Tibial artery (tissue), 4 donors: ENCODE results near the gene ITPK1.
A peak's percentile ranks its signal among the peaks of the same experiment; 100 is the strongest.

Experiments
- DNase-seq, 2 donors: peaks; one replicate each; pipeline ENCODE4 v3.0.0-alpha.2; 2019
- H3K27ac ChIP-seq, 2 donors: fragments of 200-600 bp; sonication (generic) in 1 of 2; 1 replicate in 1 of 2; 2 replicates in 1 of 2; pipeline ENCODE4 v1.5.1; 2018 to 2019; ENCODE audit warnings: mild to moderate bottlenecking in 1 of 2
- H3K27me3 ChIP-seq, 2 donors: fragments of 200-600 bp; sonication (generic) in 1 of 2; one replicate each; pipeline versions ENCODE4 v1.5.1 to v1.6.0; 2016 to 2019
- H3K36me3 ChIP-seq, 3 donors: fragments of 200-600 bp; sonication (generic) in 2 of 3; one replicate each; pipeline ENCODE4 v1.5.1; 2016 to 2019; ENCODE audit warnings: mild to moderate bottlenecking in 2 of 3
- H3K4me1 ChIP-seq, 4 donors: fragments of 200-600 bp; sonication (generic) in 2 of 4; 1 replicate in 3 of 4; 2 replicates in 1 of 4; pipeline ENCODE4 v1.5.1; 2016 to 2019
- H3K4me3 ChIP-seq, 2 donors: fragments of 200-600 bp; sonication (generic) in 1 of 2; 1 replicate in 1 of 2; 2 replicates in 1 of 2; pipeline ENCODE4 v1.5.1; 2018 to 2019; ENCODE audit warnings: mild to moderate bottlenecking in 2 of 2
- H3K9me3 ChIP-seq, 3 donors: fragments of 200-600 bp; sonication (generic) in 1 of 3; one replicate each; pipeline ENCODE4 v1.5.1; 2016 to 2019
- intact Hi-C: fragments of 100-400 bp; cut with DNase I; formaldehyde crosslinking; loops from one replicate; pipeline ENCODE4 v1.15.0; 2023; ENCODE audit warnings: low total_unique reads
- TF ChIP-seq, protein P1 (sequence below), 2 experiments: fragments of 200-600 bp in 1 of 2; fragments of 450-650 bp in 1 of 2; IDR thresholded peaks; one replicate each; pipeline ENCODE4 v1.5.1; 2017 to 2019; ENCODE audit warnings: antibody characterized with exemption in 2 of 2, mild to moderate bottlenecking in 1 of 2, moderate library complexity in 1 of 2

ITPK1 gene

DNA sequence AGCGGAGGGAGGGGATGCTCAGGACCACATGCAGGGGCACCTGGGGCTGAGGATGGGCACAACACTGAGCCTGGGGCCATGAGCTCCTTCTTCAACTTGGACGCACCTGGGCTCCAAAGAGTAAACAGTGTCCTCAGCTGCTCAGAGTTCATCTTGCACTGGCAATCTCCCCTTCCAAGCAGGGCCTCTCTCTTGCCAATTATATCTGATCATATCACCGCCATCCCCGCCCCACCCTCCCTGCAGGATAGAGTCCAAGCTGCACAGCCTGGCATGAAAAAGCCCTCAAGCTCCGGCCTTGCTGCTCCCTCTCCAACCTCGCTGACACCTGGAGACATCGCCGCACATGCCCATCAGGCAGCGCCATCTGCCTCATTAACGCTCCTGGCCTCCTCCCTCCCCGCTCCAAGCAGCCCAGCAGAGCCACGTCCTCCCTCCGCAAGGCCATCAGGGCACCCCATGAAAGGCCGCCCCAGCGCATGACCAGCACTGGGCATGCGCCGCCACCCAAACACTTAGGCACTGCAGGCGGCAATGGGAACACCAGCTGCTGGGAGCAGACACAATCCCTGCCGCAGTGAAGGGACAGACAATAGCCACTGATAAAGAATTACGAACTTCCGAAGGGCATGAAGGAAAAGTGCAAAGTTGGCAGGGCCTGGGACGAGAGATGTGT is 103.9 kb downstream of the ITPK1 start:
- DNase-seq: no peak
- Histone ChIP-seq H3K27me3 (no peaks in the 10 kb centered on the region), H3K27ac (peak overlapping the region in 1 of 2 donors; percentile 68), H3K36me3 (peaks cover 0 to 12% (median 0%) of the 10 kb centered on the region in 3 donors), H3K9me3 (no peaks in the 10 kb centered on the region), H3K4me1 (peaks cover 22 to 84% (median 54%) of the 10 kb centered on the region in 4 donors), H3K4me3 (no peak overlapping the region)
- TF ChIP-seq, protein P1, sequence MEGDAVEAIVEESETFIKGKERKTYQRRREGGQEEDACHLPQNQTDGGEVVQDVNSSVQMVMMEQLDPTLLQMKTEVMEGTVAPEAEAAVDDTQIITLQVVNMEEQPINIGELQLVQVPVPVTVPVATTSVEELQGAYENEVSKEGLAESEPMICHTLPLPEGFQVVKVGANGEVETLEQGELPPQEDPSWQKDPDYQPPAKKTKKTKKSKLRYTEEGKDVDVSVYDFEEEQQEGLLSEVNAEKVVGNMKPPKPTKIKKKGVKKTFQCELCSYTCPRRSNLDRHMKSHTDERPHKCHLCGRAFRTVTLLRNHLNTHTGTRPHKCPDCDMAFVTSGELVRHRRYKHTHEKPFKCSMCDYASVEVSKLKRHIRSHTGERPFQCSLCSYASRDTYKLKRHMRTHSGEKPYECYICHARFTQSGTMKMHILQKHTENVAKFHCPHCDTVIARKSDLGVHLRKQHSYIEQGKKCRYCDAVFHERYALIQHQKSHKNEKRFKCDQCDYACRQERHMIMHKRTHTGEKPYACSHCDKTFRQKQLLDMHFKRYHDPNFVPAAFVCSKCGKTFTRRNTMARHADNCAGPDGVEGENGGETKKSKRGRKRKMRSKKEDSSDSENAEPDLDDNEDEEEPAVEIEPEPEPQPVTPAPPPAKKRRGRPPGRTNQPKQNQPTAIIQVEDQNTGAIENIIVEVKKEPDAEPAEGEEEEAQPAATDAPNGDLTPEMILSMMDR (IDR thresholded peaks at IDR 0.05): no peak
- intact Hi-C loops: no loop called here

DNA sequence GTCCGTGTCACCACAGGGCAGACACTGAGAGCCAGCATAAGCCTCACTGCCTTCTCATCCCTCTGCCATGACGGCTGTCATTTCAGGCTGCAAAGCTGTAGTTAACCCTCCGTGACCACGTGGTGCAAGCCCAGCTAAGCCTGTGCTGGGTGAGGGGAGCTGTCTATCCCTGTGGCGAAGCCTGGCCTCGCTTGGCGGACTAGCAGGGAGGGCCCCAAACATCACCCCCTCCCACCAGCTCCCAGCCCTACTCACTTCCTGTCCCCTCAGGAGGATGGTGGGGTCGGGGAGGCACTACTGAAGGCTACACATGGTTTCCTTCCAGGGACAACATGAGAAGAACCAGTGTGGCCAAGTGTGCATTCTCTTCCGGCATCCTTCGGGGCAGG is 104.6 kb downstream of the ITPK1 start:
- no peaks in the 10 kb centered on the region for H3K9me3 ChIP-seq
- no peak overlapping the region for H3K4me3 ChIP-seq
- TF ChIP-seq, protein P1 (IDR thresholded peaks at IDR 0.05): no peak
- H3K27me3 ChIP-seq: no peaks in the 10 kb centered on the region
- H3K36me3 ChIP-seq: peaks cover 0 to 9% (median 0%) of the 10 kb centered on the region in 3 donors
- intact Hi-C loops: no loop called here
- H3K27ac ChIP-seq: no peak overlapping the region
- DNase-seq: no peak
- peaks cover 27 to 88% (median 60%) of the 10 kb centered on the region in 4 donors for H3K4me1 ChIP-seq

DNA sequence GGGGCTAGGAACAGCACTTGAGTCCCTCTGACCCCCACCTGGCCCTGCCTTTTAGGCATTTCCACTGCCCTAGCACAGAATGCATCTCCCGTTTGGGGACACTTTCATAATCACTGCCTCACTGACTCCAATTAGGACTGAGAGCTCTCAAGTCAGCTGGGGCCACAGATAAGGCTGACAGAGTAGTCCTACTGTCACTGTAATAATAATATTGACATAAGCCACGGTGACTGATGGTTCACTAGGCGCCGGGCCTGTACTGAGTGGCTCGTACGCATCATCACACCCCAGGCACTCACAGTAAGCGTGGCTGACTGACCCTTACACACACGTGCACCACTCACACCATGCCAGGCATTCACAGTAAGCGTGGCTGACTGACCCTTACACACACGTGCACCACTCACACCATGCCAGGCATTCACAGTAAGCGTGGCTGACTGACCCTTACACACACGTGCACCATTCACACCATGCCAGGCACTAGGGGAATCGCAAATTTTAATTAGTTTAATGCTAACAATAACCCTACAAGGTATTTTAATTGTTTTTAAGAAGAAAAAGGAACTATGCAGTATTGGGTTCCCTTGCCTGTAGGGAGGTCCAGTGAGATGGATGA is 105.1 kb downstream of the ITPK1 start:
- Histone ChIP-seq H3K36me3 (peaks cover 0 to 4% (median 0%) of the 10 kb centered on the region in 3 donors), H3K27ac (no peak overlapping the region), H3K9me3 (no peaks in the 10 kb centered on the region), H3K4me3 (no peak overlapping the region), H3K4me1 (peaks cover 27 to 88% (median 65%) of the 10 kb centered on the region in 4 donors), H3K27me3 (no peaks in the 10 kb centered on the region)
- intact Hi-C loops: no loop called here
- DNase-seq: no peak
- TF ChIP-seq, protein P1 (IDR thresholded peaks at IDR 0.05): no peak

DNA sequence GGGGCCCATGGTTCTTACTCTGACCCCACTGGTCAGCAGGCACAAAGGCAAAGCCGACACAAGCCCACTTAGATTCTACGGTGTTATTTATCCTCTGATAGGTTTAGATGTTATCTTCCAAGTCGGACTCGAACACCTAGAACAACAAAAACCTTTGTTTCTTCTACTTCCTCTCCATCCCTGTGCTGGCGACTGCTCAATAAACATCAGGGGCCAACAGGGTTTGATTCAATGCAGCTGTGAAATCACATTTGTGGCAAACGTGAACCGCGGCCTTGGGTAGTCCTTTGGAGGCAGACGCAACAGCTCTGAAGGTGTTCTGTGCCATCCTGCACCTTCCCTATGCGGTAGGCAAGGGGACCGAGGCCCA is 105.6 kb downstream of the ITPK1 start:
- H3K9me3 ChIP-seq: no peaks in the 10 kb centered on the region
- no peak overlapping the region for H3K27ac ChIP-seq
- intact Hi-C loops: no loop called here
- peaks cover 27 to 88% (median 67%) of the 10 kb centered on the region in 4 donors for H3K4me1 ChIP-seq
- DNase-seq: no peak
- H3K27me3 ChIP-seq: no peaks in the 10 kb centered on the region
- no peaks in the 10 kb centered on the region for H3K36me3 ChIP-seq
- no peak overlapping the region for H3K4me3 ChIP-seq
- TF ChIP-seq, protein P1 (IDR thresholded peaks at IDR 0.05): no peak

DNA sequence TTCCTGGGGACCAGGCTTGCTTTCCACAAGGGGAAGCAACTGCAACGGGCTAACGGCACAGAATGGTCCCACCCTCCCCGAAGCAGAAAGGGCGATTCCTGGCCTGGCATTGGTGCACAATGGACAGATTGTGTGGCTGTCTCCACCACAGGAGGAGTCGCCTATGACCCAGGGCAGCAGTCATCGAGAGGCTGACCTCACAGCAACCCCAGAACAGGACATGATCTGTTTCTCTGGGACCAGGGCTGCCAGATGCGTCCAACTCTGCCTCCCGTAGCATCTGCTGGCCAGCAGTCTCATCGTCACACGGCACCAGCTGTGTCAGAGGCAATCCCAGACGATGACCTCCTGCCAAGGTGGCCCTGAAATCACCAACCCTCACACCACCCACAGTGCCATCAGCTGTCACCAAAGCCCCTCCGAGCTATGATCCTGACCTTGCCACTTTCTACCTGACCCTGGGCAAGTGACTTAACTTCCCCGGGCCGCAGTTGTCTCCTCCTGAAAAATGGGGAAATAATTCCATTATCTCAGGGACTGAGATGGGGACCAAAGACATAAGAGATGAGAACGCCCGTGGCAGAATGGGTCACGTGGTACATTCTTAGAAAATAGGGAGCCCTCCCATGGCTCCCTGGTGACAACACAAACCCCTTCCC is 106.1 kb downstream of the ITPK1 start:
- no peaks in the 10 kb centered on the region for H3K9me3 ChIP-seq
- TF ChIP-seq, protein P1 (IDR thresholded peaks at IDR 0.05): no peak
- no peak overlapping the region for H3K27ac ChIP-seq
- H3K4me3 ChIP-seq: no peak overlapping the region
- peaks cover 27 to 87% (median 70%) of the 10 kb centered on the region in 4 donors for H3K4me1 ChIP-seq
- H3K36me3 ChIP-seq: no peaks in the 10 kb centered on the region
- DNase-seq: peak in 1 of 2 donors; percentile 27
- intact Hi-C loops: no loop called here
- H3K27me3 ChIP-seq: no peaks in the 10 kb centered on the region
